Measurements from ENCODE around the gene CHRNA4.

CHRNA4 gene

DNA sequence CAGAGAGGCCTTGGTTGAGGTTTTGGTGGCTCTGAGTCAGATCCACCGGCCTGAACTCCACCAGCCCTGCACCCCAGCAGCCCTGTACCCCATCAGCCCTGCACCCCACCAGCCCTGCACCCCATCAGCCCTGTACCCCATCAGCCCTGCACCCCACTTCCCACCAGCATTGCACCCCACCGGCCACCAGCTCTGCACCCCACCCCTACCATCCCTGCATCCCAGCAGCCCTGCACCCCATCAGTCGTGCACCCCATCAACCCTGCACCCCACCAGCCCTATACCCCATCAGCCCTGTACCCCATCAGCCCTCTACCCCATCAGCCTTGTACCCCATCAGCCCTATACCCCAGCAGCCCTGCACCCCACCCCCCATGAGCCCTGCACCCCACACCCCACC, 14.3 kb upstream of the CHRNA4 start:
- Histone ChIP-seq H3K79me2 (no peaks in the 10 kb centered on the region), H3K4me2 (ENCODE audit: low read length) (no peak overlapping the region), H3K9me3 (ENCODE audit: control insufficient read depth, low read length) (no peaks in the 10 kb centered on the region), H2AFZ (no peak overlapping the region), H3K4me3 (ENCODE audit: low read depth, low read length) (no peak overlapping the region), H3K27me3 (ENCODE audit: control insufficient read depth, insufficient read depth, low read length) (peaks cover 3% of the 10 kb centered on the region), H3K36me3 (ENCODE audit: control insufficient read depth, insufficient read depth, low read length) (no peaks in the 10 kb centered on the region), H3K9ac (no peak overlapping the region), H3K27ac (no peak overlapping the region), H3K4me1 (peaks cover 10% of the 10 kb centered on the region)
- TF ChIP-seq, protein P1, sequence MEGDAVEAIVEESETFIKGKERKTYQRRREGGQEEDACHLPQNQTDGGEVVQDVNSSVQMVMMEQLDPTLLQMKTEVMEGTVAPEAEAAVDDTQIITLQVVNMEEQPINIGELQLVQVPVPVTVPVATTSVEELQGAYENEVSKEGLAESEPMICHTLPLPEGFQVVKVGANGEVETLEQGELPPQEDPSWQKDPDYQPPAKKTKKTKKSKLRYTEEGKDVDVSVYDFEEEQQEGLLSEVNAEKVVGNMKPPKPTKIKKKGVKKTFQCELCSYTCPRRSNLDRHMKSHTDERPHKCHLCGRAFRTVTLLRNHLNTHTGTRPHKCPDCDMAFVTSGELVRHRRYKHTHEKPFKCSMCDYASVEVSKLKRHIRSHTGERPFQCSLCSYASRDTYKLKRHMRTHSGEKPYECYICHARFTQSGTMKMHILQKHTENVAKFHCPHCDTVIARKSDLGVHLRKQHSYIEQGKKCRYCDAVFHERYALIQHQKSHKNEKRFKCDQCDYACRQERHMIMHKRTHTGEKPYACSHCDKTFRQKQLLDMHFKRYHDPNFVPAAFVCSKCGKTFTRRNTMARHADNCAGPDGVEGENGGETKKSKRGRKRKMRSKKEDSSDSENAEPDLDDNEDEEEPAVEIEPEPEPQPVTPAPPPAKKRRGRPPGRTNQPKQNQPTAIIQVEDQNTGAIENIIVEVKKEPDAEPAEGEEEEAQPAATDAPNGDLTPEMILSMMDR (IDR thresholded peaks at IDR 0.05), result no peak

DNA sequence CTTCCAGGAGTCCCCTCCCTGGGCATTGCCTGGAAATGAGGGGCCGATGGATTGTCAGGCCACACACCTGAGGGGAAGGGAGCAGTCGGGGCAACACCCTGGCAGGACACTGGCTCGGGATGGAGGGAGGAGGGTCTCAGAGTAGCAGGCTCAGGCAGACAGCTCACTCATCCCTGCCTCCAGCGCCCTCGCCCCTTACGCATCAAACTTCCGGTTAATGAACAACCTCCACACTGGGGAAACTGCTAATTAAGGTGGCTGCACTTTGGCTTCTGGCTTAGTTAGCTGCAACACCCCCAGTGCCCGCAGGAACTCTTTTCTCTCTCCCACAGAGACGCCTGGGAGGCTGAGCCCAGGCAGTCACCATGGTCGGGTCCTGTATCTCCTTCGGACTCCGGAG, 13.4 kb upstream of the CHRNA4 start:
- Histone ChIP-seq H3K4me2 (ENCODE audit: low read length) (no peak overlapping the region), H3K9me3 (ENCODE audit: control insufficient read depth, low read length) (no peaks in the 10 kb centered on the region), H3K79me2 (no peaks in the 10 kb centered on the region), H3K27ac (no peak overlapping the region), H3K4me3 (ENCODE audit: low read depth, low read length) (no peak overlapping the region), H3K27me3 (ENCODE audit: control insufficient read depth, insufficient read depth, low read length) (peaks cover 3% of the 10 kb centered on the region), H3K36me3 (ENCODE audit: control insufficient read depth, insufficient read depth, low read length) (no peaks in the 10 kb centered on the region), H3K4me1 (peaks cover 10% of the 10 kb centered on the region), H2AFZ (no peak overlapping the region), H3K9ac (no peak overlapping the region)
- TF ChIP-seq, protein P1 (IDR thresholded peaks at IDR 0.05), result no peak

DNA sequence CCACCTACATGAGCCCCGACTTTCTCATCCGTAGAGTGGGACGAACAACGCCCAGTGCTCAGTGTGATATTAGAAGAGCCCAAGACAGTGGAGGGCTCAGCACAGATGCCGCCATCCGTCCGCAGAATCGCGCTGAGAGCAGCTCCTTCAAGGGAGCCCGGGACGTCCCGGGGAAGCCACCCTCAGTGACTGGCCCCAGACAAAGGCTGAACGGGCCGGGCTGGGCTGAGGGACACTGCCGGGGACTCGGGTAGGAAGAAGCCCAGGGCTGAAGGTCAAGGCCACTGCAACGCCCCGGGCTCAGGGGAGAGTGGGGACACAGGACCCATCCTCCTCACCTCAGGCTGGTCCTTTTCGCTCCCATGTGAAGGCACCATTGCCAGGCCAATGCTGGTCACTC, 12.8 kb upstream of the CHRNA4 start:
- Histone ChIP-seq H3K4me3 (ENCODE audit: low read depth, low read length) (no peak overlapping the region), H3K9ac (no peak overlapping the region), H3K27me3 (ENCODE audit: control insufficient read depth, insufficient read depth, low read length) (peaks cover 3% of the 10 kb centered on the region), H3K27ac (no peak overlapping the region), H3K4me2 (ENCODE audit: low read length) (no peak overlapping the region), H2AFZ (no peak overlapping the region), H3K4me1 (peaks cover 10% of the 10 kb centered on the region), H3K9me3 (ENCODE audit: control insufficient read depth, low read length) (no peaks in the 10 kb centered on the region), H3K36me3 (ENCODE audit: control insufficient read depth, insufficient read depth, low read length) (no peaks in the 10 kb centered on the region), H3K79me2 (no peaks in the 10 kb centered on the region)
- TF ChIP-seq, protein P1 (IDR thresholded peaks at IDR 0.05), result no peak

DNA sequence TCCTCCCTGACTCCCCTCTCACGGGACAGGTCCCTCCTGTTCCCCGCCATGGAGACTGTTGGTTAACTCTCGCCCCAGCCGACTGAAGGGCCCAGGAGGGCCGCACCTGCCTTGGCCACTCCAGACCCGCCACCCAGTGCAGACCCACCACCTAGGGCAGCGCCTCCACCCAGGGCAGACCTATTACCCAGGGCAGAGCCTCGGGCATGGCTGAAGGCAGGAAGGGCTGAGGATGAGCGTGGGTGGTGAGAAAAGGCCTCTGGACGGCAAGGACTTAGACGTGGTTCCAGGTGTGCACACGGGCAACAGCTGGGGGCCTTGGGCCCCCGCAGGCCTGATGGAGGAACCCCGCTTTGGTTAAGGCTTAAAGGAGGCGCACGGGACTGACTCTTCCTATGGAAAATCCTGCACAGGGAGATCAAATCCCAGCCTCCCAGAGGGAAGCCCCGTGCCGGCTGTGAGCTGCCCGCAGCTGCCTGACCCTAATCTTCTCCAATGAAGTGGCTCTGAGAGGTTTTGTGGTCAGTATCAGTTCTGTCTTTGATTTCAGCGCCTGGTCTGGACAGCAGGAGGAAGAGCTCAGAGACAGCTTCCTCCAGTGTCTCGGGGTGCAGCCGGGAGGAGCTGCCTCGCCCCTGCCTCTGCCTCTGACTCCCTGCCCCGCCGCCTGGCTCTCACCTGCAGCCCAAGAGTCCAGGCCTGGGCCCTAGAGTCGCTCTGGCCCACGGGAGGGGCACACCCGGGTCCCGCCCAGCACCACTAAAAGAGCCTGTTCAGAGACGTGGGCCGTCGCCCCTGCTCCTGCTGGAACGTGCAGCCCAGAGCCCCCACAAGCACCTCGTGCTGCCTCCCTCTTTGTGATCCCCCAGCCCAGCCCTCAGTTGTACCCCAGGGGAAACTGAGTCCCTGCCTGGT, 12.1 kb upstream of the CHRNA4 start:
- H3K36me3 ChIP-seq (ENCODE audit: control insufficient read depth, insufficient read depth, low read length), result no peaks in the 10 kb centered on the region
- H3K79me2 ChIP-seq, result no peaks in the 10 kb centered on the region
- no peak overlapping the region for H3K4me2 ChIP-seq (ENCODE audit: low read length)
- H3K27ac ChIP-seq, result no peak overlapping the region
- peaks cover 10% of the 10 kb centered on the region for H3K4me1 ChIP-seq
- no peaks in the 10 kb centered on the region for H3K9me3 ChIP-seq (ENCODE audit: control insufficient read depth, low read length)
- no peak overlapping the region for H3K4me3 ChIP-seq (ENCODE audit: low read depth, low read length)
- no peak overlapping the region for H3K9ac ChIP-seq
- TF ChIP-seq, protein P1 (IDR thresholded peaks at IDR 0.05), result no peak
- no peak overlapping the region for H2AFZ ChIP-seq
- H3K27me3 ChIP-seq (ENCODE audit: control insufficient read depth, insufficient read depth, low read length), result peaks cover 3% of the 10 kb centered on the region

Data from parathyroid adenoma (tissue), 2 donors.